T47D (cell line): ENCODE data around the gene FASTK.

Source experiments
- DNase-seq, 2 experiments: peaks; one replicate each; pipeline versions ENCODE4 v3.0.0 to v3.0.0-alpha.2; 2011 to 2012; ENCODE audit warnings: low read depth in 1 of 2, low spot score in 1 of 2
- JUND ChIP-seq: IDR thresholded peaks from 2 replicates; pipeline ENCODE4 v1.6.1; 2012; ENCODE audit warnings: low read depth
- in situ Hi-C: cut with HindIII; loops from 2 replicates; pipeline ENCODE4 v1.10.0; 2016; ENCODE audit warnings: low sequenced_read_pairs, low pct_unique_long_range_greater_than_20kb

Gene FASTK

DNA sequence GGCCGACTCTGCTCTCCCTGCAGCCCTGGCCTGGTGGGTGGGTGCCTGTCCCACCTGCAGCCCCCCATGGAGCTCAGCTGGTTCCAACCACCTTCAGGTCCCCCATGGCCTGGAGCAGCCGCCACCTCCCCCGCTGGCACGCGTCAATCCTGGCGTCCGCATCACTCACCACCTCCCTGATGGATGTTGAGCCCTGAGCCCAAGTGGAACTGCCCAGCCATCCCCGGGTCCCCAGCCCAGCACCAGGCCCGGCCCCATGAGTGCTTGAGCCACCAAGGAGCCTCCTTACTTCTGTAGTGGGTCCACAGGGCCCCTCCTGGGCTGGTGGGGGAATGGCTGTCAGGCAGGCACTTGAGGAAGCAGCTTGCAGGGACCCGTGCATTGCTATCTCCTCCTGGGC is 20.3 kb upstream of the FASTK start:
- in situ Hi-C loops = no loop called here
- TF ChIP-seq JUND = no peak
- no peak for DNase-seq

DNA sequence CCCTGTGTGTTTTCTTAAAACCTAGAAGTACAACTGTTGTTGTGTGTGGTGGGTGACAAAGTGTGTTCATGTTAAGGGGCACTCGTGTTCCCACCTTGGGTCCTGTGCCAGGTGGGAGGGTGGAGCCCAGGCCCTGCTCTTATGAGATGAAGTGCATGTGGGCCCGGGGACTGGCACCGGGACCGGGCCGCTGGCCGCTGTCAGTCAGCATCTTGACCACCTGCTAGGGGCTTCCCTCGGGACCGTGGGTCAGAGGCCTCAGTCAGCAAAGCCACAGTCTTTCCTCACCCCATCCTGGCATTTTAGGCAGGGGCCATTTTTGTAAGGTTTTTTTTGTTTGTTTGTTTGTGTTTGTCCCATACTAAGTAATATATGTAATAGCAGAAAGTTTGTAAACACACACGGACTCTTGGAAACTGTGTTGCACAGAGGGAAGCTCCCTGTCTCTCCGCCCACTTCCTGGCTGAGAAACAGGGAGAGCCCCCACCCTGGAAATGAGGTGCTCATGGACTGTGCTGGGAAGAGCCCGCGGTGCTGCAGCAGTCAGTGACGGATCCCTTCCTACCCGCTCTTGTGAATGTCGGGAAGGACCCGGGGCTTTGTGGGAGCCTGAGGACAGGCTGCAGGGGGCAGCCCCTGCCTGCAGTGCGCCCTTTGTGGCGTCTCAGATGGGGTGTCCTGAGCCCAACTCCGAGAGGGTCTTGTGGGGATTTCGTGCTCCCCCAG is 19.0 kb upstream of the FASTK start:
- no peak for TF ChIP-seq JUND
- DNase-seq = no peak
- in situ Hi-C loops = no loop called here

DNA sequence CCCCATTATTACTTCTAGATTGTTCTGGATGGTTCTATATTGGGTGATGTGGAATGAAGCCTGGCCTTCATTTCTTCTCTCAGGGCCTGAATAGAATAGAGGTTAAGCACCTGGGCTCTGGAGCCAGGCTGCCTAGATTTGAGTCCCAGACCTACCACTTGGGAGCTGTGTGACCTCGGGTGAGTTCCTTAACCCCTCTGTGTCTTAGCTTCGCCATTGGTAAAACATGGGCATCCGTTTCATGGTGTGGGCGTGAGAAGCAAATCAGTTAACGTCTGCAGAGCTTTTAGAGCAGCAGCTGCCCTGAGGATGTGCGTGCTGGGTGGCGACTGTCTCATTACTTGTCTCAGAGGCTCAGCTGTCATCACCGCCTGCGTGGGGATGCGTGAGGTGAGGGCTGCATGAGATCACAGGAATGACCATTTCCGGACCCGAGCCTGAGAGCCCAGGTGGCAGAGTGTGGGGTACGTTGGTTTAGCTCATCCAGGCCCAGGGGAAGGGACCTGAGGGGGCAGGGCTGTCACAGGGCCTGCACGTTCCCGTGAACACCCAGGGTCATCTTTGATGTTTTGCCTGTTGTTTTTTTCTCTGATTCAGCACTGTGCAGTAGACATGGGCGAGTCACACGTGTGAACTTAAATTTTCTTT is 15.3 kb upstream of the FASTK start:
- no peak for DNase-seq
- in situ Hi-C loops = no loop called here
- no peak for TF ChIP-seq JUND

DNA sequence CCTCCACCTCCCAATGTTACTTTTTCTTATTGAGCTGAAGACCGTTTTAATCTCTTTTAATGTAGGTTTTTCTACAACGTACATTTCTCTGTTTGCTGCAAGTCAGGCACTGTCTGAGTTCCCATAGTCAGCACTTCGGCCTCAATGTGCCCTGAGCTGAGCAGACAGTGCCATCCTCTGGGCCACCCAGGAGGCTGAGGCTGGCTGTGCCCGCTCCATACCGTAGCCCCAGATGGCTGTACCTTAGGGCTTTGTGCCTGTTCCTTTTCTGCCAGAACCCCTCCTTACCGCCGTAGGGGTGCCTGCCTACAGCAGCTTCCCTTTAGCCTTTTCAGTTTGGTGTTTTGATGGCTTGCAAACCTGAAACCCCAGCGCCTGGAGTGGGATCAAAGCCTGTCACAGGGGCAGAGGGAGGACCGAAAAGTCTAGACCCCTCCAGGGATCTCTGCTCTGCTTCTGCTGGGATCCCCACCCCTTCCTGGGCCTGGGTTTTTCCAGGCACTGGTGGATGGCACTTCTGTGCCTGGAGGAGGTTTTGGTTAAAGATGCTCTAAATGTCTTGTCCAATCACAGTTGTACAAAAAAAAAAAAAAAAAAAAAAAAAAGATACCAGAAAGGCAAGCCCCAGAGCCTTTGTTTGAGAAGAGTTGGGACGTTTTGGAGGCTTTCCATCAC is 14.7 kb upstream of the FASTK start:
- TF ChIP-seq JUND = no peak
- in situ Hi-C loops = no loop called here
- DNase-seq = no peak

DNA sequence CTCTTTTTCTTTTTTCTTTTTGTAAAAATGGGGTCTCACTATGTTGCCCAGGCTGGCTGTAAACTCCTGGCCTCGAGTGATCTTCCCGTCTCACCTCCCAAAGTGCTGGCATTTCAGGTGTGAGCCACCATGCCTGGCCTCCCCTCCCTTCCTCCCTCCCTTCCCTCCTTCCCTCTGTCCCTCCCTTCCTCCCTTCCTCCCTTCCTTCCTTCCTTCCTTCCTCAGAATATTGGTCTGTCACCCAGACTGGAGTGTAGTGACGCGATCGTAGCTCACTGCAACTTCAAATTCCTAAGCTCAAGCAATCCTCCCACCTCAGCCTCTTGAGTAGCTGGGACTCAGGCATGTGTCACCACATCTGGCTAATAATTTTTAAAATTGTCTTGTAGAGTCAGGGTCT is 14.1 kb upstream of the FASTK start:
- in situ Hi-C loops = no loop called here
- no peak for DNase-seq

DNA sequence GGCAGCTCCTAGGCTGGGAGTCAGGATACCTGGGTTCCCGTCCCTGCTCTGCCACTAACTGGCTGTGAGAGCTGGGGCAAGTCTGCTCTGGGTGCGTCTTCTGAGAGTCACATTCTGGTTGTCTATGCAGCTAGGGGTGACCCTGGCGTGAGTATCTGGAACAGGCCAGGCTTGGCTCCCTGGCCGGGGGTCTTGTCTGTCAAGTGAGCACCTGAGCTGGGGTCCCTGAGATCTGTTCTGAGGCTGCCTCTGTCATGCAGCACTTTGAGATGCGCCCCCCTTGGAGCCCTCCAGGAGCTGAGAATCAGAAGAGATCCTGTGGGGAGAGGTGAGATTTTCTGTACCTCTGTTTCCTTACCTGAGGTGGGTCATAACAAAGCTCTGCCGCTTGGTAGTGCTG is 13.1 kb upstream of the FASTK start:
- no peak for DNase-seq
- in situ Hi-C loops = no loop called here
- TF ChIP-seq JUND = no peak

More for the DNA sequence above, 14.1 kb upstream of the FASTK start:
- no peak for TF ChIP-seq JUND

DNA sequence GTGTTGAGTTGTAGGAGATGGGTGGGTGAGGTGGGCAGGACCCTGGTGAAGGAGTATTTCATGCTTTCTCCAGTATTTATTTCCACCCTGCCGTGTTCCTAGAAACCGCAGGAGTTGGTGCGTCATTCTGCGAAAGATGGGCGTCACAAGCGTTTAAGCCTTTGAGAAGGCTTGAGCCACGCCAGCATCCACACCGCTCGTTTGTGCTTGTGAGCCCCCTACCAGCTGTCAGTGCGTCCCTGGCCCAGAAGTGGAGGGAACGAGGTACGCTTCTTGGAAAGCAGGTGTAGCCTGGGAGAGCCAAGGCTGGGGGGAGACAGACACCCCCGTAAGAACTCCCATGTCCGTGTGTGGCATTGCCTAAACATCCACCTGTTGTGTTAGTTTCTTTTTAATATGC is 11.4 kb upstream of the FASTK start:
- no peak for TF ChIP-seq JUND
- in situ Hi-C loops = no loop called here
- no peak for DNase-seq

DNA sequence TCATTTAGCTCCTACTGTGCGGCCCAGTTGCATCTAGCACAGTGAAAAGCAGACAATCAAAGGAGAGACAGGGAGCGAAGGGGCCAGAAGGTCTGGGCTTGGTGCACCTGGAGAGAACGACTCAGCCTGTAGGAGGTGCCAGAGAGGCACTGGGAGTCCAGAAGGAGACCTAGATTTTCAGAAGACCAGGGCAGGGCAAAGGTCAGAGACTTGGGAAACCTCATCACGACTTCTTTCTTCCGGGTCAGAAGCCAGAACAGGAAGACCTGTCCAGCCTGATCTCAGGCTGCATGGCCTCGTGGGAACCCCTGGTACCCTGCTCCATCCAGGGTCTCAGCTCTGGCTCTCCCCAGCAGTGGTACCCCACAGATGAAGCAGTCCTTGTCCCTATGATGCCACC is 10.8 kb upstream of the FASTK start:
- no peak for DNase-seq
- no peak for TF ChIP-seq JUND

DNA sequence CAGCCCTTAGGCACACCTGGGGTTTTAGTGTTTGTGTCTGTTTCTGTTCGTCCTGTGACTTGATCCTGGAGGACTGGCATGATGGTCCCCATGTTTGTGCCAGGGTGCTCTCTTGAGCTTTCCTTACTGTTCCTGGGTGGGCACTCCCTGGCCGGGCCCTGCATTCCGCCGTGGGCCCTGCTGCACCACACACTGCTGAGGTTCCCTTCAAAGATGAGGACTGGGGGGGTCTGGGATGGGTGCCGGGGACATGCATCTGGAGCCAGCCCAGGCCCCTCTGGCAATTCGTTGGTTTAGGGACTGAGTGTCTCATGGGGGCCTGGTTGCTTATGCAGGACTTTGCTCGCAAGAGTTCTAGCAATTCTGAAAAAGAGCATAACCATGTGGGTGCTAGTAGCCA is 10.4 kb upstream of the FASTK start:
- no peak for TF ChIP-seq JUND
- in situ Hi-C loops = no loop called here
- no peak for DNase-seq

More for the DNA sequence above, 10.8 kb upstream of the FASTK start:
- in situ Hi-C loops = no loop called here

DNA sequence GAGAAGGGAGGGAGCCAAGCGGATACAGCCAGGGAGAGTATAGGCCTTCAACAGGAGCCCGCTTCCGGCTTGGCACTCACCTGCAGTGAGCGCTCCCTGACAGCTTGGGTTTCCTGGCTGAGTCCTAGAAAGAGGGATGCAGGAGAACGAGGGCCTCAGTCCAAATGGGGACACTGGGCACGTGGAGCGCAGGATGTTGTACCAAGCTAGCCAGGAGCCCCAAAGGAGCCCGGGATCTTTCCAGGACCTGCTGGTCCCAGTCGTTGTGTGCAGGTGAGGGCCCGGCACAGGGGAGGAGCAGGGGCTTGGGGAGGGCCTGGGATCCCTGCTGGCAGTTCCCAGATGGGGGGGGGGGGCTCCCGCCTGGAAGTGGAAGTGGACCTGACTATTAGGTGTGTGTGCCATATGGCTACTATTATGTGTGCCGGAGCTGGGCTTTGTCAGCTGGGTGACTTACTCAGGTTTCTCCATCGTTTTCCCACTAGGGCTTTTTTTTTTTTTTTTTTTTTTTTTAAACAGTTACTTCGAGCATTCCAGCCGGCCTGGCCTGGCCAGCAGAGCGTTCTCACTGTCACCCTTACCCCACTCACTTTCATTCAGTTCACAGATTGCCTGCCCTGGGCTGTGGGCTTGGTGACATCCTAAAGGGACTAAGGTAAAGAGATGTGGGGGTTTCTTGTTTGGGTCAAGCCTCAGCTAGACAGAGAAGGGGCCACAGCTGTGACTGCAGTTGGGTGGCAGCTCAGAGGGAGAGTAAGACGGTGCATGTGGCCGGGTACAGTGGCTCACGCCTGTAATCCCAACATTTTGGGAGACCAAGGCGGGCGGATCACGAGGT is 9.5 kb upstream of the FASTK start:
- in situ Hi-C loops = no loop called here
- DNase-seq = no peak
- TF ChIP-seq JUND = no peak

DNA sequence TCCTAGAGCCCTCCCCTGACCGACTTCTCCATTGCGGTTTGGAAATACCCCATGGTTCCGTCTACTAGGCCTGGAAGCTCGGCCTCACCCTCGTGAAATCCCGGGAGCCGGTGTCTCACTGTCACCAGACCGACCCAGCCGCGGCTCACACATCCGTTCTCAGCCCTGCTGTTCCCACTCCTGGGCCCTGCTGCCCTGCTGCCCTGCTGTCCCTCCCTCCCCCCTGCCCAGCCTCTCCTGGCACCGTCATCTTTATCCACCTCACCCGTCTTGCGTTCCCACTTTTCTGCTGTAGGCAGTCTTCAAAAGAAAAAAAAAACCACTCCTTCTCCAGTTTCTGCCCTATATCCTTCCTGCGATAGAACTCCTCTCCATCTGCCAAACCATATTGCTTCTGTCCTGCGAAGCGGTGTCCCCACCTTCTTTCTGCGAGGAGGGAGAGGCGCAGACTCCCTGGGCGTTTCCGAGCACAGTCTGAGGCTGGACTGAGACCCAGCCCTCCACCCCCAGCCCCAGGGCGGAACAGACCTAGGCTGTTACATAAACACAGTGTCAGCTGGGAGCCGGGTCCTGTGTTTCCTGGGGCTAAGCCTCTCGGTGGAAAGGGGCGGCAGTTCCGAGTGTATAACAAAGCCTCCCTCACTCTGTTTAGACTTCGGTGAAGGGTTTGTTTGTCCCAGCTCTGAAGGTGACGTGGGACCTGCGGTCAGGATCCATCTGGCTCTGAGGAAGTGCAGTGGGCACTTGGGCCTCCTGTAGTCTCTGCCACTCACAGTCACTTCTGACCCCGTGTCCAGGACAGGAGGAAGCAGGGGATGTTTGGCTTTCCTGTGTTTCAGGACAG is 8.5 kb upstream of the FASTK start:
- in situ Hi-C loops = no loop called here

More for the DNA sequence above, 8.5 kb upstream of the FASTK start:
- TF ChIP-seq JUND = no peak
- DNase-seq = no peak
